NCI-H345 (cell line): Measurements from ENCODE around the gene ABCC11.

Experiments used
- DNase-seq: peaks from one replicate; lab custom pipeline; 2025; lab: John Stamatoyannopoulos, UW

ABCC11 gene

DNA sequence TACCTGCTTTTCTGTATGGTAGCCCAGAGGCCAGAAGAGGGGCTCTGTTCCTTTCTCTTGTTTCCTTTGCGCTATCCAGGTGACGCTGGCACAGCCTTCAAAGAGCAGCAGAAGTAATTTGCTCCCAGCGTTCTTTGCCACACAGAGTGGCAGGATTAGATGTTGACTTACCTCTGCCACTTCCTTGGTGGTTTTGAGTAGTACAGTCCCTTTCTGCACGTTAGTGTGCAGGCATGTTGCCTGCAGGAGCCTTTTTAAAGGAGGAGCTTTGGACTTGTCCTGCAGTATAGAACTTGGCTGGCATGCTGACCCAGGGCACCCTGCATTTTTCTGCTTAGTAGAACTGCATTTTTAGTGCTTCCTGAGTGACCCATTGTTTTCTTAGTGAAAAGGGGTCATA is at the start of gene ABCC11:
TSS of gene ABCC11 (minus strand) at position 229 of the 400 bp plus-strand sequence. CDS start 15,618 bp downstream, outside the sequence.
- no peak for DNase-seq

DNA sequence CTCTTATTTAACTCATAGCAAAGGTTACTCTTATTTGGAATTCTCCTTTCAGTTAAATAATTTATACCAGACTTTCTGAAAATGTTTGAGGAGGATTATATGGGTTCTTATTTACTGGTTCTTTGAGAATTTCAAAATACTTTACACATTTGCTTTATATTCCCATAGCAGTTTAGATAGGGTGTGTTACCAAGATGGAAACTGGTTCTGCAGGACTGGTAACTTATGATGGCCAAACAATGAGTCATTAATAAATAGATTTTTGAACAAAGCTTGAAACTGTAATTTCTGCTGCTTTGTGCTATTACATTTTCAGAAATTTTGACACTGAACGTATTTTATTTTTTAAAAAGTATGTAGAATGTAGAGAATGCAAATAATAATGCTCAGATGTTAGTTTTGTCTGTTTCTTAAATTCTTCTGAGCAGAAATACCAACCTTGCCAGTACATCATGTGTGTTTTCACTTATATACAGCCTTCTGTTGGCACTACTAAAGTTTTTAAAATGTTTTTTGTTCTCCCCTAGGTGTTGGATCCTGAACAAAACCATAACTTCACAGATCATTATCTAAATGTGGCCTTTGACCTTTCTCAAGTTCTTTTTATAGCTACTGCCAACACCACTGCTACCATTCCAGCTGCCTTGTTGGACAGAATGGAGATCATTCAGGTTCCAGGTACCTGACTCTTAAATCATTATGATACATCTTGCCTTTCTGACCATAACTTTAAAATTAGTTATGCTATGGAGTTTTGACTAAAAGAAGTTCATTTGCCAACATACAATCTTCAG is 48.3 kb upstream of the ABCC11 start:
- no peak for DNase-seq

DNA sequence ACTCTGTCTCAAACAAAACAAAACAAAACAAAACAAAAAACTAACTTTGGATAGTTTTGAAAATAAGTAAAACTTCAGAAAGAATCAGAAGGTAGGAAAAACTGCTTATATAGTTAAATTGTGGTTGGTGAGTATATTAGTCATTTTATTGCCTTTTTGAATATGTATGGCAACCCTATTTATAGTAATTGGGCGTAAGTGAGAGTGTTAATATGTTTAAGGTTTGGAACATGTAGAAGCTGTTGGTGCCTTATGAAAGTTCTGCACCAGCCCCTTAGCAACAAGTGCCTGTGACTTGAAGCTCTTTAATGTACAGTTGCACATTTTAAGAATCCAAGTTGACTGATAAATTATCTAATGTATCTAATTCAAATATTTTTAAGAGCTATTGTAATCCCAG is 47.4 kb upstream of the ABCC11 start:
- DNase-seq, result no peak

DNA sequence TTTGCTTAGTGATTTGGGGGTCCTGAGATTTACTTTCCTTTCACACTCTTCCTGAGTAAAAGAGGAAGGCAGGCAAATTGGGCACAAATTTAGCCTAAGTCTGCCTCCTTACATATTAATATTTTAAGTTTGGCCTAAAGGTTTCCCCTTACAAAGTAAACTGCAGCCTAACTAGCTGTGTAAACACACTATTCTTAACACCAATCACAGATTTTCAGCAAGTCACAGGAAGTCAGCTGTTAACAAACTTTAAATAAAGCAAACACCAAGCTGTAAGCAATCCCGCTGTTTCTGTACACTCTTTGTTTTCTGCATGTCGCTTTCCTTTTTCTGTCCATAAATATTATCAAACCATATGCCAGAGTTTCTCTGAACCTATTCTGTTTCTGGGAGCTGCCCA is 45.1 kb upstream of the ABCC11 start:
- no peak for DNase-seq

DNA sequence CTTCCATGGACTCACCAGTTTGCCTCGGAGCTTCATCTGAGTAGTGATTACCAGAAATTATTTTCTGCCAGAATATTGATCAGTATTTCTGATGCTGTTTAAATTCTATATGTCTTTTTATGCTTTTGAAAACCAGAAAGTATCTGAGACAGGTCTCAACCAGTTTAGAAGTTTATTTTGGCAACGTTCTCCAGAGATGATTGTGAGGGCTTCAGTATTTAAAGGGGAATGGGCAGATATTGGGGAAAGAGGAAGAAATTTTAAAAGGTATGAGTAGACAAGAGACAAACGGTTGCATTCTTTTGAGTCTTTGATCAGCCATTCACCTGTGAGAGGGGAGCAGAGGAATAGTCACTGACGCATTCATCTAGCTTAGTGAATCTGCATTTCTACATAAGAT is 44.4 kb upstream of the ABCC11 start:
- no peak for DNase-seq

DNA sequence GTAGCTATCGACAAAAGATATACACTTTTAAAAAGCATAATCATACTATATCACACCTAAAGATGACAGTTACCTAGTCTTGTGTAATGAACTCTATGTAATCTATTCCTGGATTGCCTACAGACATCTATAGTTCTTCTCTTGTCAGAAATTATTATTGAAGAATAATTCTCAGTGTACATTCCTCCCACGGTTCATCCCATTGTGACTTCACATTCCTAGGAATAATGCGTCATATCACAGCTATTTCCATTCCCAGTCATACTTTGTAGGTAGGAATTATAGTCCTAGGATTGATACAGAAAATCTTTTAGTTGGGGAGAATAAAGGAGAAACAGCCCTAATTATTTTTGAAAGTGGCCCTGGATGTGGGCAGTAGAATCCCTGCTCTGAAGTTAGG is 44.0 kb upstream of the ABCC11 start:
- DNase-seq, result no peak

DNA sequence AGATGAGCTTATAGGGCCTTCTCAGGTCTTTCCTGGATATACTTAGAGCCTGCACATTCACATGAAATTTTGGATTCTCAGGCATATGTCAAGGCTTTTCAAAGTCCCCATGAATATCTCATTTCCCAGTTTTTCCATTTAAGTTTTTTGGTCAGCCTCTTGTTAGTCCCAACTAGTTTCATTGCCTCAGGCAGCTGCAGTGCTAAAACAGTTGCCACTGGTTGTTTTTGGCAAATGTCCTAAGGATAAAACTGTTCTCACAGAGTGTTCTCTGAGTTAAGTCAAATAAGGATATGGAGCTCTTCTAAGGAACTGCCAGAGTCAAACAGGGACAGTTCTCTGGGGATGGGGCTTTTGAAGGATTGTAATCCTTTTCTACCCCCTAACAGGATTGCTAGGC is 39.9 kb upstream of the ABCC11 start:
- DNase-seq, result no peak

DNA sequence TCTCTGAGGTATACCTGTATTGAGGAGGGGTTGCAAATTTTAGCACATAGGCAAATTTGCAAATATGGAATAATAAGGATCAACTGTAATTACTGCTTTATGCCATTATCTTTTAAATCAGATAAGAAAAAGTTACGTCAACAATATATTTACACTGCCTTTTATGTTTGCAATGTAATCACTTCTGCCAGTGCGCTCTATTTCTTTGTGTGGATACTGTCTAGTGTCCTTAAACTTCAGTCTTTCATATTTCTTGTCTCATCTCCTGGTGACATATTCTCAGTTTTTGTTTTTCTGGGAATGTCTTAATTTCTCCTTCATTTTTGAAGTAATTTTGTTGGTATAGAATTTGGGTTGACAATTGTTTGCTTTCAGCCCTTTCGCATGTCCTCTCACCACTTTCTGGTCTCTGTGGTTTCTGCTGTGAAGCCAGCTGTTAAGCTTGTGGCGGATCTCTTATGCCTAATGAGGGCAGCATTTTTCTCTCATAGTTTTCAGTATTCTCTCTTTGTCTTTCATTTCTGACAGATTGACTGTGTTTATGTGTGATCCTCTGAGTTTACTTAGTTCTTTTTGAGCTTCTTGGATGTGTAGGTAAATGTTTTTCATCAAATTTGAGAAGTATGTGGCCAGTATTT is 37.6 kb upstream of the ABCC11 start:
- no peak for DNase-seq

DNA sequence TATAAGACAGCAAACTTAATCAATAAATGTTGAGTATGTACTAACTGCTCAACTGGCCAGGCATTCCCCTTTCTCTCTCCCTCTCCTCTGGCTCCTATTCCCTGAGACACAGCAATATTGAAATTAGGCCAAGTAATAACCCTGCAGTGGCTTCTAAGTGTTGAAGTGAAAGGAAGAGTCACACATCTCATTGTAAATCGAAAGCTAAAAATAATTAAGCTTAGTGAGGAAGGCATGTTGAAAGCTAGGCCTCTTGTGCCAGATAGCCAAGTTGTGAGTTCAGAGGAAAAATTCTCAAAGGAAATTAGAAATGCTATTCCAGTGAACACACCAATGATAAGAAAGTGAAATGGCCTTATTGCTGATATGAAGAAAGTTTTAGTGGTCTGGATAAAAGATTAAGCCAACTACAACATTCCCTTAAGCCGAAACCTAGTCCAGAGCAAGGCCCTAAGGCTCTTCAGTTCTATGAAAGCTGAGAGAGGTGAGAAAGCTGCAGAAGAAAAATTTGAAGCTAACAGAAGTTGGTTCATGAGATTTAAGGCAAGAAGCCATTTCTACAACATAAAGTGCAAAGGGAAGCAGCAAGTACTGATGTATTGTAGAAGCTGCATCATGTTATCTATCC is 35.4 kb upstream of the ABCC11 start:
- DNase-seq, result no peak

DNA sequence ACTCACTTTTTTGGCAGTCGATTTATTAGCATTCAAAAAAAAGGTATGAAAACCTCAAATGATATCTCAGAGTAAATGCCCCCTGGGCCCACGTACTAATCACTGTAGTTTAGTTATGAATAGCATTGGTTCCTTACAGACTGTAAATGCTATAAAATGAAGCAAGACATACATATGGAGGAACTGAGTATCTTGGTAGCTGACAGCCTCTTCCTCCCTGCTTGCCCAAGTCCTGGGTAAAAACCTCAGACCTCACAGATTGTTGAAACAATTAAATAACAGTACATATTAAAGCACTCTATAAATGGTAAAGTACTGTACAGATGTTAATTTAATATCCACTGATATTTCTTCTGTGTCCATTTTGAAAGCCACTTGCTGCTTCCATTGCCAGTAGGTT is 33.2 kb upstream of the ABCC11 start:
- DNase-seq, result no peak

DNA sequence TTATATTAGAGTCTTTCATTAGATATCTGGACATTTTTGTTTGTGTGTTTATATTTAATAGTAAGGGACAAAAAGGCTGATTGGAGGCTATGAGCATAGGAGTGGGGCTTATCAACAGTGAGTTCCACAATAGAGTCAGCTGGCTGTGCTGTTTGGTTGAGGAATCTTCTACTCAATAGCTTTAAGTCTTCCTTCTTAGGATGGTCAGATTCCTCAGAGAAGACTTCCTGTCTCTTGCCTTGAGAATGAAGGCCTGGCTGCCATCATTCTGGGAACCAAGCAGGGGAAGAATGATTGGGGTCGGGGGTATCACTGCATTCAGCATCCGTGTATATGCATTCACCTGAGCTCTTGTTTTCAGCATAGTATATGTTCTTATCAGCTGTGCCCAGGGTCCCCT is 31.9 kb upstream of the ABCC11 start:
- no peak for DNase-seq

DNA sequence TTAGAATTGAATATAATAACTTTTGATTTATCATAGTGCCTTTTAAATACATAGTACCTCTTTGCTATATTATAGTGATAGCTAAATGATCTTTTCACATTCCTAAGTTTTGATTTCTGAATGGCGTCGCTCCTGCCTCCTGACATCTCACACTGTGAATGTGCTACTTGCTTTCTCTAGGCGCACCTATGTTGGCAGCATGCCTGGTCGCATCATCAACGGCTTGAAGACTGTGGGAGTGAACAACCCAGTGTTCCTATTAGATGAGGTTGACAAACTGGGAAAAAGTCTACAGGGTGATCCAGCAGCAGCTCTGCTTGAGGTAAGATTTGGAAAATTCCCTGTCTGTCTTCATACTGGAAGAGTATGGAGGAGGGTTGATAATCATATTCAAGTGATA is 29.8 kb upstream of the ABCC11 start:
- no peak for DNase-seq

DNA sequence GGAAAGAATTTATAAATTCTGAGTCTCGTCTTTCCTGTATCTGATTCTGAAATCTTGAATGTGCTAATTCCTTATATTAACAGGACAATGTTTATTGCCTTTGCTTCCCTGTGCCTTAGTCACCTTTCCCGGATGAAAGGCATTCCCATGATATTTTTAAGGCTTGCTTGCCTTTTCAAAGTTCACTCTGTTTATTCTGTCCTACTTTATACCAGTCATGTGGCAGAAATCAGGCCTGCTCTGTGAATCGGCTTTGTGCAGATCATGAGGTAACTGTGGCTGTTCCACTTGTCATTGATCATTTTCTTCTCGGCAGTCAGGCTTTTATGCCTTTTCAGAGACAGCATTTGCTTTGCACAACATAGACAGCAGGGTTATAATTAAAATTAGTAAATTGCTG is 28.8 kb upstream of the ABCC11 start:
- DNase-seq, result no peak

DNA sequence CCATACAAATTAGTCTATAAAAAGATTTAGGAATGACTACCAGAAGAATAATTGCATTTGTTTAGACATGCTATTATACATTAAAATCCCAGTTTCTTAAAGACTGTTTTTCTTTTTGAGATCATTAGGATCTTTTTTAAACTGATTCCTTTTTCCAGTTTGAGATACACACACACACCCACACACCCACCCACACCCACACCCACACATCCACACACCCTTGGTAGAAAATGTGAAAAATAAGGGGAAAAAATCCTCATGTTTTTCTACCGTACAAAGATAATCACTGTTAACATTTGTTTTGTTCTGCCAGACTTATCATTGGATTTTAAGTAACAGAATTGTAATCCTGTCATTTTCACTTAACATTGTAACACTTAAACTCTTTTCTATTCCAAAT is 27.1 kb upstream of the ABCC11 start:
- no peak for DNase-seq

DNA sequence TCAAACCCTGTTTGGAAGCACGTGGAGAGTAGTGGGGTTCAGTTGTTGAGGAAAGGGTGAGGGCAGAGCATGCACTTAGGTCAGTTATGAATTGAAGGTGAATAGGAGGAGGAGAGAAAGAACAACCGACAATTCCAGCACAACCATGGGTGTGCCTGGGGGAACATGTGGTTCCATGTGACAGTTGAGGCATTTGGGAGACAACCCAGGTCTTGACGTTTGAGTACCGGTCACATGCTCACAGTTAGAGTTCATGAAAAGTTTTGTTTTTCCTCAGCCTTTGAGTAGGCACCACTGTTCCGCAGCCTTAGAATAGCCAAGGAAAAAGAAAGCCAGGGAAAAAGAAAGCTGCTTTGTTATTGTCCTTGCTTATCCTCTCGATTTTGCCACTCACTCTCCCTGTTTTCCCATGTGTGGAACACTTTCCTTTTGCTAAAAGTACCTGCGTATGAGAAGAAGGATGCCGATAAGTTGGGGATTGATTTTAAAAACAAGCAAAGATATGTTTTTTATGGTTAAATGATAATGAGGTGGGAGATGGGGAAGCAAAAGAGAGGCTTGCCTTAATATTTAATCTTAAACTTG is 25.6 kb upstream of the ABCC11 start:
- DNase-seq, result no peak

DNA sequence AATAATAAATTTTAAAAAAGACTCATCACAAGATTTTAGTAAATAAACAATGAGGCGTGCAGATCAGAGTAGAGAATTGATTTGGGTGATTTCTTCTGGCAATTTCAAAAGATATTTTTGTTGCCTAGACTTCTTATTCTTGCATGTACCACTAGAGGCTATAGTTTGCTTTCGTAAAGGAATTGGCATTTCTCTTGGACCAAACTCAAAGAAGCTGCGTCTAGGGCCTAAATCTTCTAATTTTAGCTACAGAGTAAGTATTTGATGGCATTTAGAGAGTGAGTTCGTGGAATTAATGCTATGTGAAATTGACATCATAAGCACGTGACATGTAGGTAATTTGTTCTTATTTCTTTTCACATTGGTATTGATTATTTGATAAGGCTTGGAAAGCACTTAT is 24.4 kb upstream of the ABCC11 start:
- no peak for DNase-seq

DNA sequence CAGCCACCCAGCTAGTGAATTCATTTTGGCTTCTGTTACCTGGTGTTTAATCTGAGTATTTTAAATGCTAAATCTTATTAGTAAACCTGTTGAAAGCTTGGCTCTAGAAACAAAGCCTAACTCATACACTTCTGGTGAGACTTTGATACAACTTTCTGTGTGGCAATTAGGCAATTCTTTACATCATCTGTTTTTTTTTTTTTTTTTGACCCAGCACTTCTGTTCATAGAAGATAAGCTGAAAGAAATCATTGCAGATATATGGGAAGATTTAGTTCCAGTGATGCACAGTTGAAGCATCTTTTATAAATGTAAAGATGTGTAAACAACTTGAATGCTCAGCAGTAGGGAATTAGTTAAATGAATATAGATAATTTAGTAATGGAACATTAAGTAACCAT is 21.7 kb upstream of the ABCC11 start:
- no peak for DNase-seq

DNA sequence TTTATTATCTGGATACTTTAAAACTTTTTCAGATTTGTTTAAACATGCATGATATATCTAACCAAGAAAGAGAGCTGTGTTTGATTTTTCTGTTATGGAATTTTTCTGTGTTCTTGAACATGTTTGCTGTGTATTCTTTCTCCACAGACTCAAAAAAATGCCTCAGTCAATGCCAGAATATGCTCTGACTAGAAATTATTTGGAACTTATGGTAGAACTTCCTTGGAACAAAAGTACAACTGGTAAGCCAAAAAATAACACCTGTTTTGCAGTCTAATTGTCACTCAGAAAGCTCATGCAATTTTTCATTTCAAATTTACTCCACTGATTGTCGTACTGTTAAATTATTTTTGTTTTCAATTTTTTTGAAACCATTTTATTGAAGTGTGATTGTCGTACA is 15.3 kb upstream of the ABCC11 start:
- DNase-seq, result no peak

DNA sequence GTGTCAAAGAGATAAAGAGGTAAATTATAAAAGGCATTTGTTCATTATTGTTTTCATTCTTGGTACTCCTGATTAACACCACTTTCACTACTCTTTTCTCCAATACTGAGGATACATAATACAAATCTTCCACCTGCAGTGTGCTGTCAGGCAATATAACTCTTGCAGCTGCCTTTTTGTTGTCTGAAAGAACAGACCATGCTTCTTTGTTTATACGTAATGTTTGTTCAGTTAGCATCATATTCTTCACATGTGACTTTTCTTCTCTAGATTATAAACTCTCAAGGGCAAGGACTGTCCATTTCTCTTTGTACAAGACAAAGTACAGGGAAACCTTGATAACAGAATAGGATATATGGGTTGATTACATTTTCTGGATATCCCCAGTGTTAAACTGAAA is 14.2 kb upstream of the ABCC11 start:
- DNase-seq, result no peak

DNA sequence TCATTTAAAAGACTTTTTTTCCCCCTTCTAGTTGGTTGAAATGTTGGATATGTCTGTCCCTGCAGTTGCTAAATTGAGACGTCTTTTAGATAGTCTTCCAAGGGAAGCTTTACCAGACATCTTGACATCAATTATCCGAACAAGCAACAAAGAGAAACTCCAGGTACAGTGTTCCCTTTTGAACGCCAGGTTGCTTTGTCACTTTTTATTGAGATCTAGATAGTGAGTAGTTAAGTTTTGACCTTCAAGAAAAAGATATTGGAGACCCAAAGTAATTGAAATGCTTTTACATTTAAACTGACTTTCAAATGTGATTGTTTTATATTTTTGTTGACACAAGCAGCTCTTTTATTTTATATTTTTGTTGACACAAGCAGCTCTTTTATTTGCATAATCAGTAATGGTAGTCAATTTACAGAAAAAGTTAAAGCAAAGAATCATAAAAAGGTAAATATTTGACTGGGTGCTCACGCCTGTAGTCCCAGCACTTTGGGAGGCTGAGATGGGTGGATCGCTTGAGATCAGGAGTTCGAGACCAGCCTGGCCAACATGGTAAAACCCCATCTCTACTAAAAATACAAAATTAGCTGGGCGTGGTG is 9.3 kb upstream of the ABCC11 start:
- DNase-seq, result no peak

DNA sequence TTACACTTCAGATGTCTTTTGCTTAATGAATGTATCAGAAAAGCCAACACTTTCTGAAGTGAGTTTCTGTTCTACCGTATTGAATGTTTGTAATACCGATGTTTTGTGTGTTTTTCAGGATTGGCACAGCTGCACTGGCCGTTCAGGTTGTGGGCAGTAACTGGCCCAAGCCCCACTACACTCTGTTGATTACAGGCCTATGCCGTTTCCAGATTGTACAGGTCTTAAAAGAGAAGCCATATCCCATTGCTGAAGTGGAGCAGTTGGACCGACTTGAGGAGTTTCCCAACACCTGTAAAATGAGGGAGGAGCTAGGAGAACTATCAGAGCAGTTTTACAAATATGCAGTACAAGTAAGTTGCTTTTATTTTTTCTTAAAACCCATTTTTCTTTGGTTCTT is 4.7 kb upstream of the ABCC11 start:
- no peak for DNase-seq

DNA sequence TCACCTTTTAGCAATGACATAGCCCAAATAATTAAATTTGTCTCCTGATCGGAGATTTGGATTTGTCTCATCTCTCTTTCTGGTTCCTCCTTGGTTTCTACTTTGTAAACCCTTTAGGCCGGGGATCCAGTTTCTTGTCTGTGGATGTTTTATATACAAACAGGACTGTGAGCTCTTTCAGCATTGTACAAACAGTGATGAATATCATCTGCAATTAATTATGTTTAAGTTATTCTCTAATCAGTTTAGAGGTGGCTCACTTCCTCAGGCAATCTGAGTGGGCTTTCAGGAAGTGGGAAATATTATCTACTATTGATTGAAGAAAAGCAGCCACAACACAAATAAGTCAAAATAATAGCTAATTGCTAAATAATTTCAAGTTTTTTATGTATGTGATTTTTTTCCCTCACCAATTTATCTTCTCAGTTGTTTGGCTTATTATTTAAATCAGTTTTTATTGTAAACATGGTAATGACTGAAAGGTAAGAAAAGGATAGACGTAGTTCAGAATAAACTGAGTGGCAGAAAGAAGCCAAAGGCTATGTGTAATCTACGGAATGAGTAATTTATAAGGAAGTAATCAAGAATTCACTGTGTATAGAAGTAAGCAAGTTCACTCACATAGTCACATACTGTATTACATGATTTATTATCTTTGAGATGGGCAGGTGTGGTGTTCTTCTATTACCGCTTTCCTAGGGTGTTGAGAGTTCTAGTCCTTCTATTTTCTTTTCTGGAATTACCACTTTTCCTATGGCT is 3.4 kb upstream of the ABCC11 start:
- no peak for DNase-seq
